ENCODE results near the gene ERC2.

The ERC2 gene

DNA sequence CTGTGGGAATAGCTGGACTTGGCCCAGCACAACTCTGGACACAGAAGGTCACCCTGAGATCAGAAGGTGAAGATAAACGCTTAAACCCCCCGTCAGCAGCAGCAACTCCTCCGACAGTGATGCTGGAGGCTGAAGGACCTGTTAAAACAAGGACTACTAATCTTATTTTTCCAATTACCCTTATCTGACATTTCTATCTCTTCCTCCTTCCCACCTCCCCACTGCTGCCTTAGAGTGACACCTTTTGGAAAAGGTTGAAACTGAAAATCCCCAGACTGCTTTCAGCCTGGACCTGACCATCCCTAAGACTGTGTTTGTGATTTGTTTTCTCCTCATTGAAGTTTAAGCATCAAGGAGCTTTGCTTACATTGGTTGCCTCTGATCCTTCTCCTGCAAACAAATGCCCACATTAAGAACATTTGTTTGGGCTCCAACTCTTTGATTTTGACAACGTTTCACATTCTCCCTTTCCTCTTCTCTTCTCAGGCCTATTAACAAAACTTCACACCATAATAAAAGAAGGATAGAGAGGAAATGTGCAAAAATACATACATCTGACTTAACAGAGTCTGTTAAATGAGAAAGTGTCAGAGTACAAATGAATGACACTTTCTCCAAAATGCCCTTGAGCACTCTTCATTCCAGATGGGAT, 570.6 kb downstream of the ERC2 start:
- H3K4me1 Mint-ChIP-seq, result no peaks in the 10 kb centered on the region
- peaks cover 3% of the 10 kb centered on the region for H3K9me3 Mint-ChIP-seq
- H3K4me3 Mint-ChIP-seq, result no peak overlapping the region
- H3K36me3 Mint-ChIP-seq, result no peaks in the 10 kb centered on the region
- DNase-seq (ENCODE audit: low spot score in 2 of 2) (no peak), ATAC-seq (ENCODE audit: low read depth) (no peak)
- no peaks in the 10 kb centered on the region for H3K27me3 Mint-ChIP-seq
- no peak overlapping the region for H3K27ac Mint-ChIP-seq

DNA sequence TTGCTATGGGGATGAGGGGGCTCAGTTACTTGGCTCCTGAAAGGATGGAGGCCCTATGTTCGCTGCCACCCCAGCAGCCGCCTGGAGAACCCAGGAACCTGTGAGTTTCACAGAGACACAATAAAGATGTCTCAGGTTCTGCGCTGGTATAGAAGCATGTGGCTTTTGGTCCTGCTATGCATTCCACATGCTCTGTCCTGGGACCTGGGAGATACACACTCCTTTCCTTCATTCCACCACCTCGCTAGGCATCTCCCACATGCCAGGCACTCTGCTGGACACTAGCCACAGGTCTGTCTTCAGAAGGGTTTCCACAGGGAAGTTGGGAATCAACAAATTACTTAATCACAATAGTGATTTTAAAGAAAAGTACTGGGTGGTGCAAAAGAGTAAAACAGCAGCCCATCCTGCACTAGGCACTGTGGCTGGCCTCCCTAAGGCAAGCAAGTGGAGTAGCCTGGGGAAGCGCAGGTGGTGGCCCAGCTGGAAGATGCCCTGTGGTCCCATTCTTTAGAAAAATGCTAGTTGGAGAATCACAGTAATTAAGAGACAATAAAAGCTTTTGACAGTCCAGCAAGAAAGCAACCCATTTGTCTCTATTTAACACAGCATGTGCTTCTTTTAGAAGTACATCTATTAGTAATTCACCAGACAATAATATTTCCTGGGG, 572.2 kb downstream of the ERC2 start:
- H3K4me1 Mint-ChIP-seq, result no peaks in the 10 kb centered on the region
- H3K9me3 Mint-ChIP-seq, result peaks cover 3% of the 10 kb centered on the region

DNA sequence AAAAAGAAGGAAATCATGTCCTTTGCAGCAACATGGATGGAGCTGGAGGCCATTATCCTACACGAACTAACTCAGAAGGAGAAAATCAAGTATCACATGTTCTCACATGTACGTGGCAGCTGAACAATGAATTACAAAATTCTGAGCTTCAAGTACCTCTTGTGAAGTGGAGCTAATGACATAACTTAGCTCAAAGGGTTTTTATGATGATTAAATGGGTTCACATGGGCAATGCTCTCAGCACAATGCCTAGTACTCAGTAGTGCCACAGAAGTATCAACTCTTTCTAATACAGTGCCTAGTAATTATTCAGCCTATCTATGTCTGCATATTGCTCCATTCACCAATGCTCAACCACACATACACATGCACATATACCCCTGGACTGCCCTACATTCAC, 573.7 kb downstream of the ERC2 start:
- no peak overlapping the region for H3K27ac Mint-ChIP-seq
- no peak overlapping the region for H3K4me3 Mint-ChIP-seq
- H3K27me3 Mint-ChIP-seq, result no peaks in the 10 kb centered on the region
- H3K9me3 Mint-ChIP-seq, result peaks cover 3% of the 10 kb centered on the region
- ATAC-seq (ENCODE audit: low read depth), result no peak
- no peak for DNase-seq (ENCODE audit: low spot score in 2 of 2)
- H3K36me3 Mint-ChIP-seq, result no peaks in the 10 kb centered on the region
- no peaks in the 10 kb centered on the region for H3K4me1 Mint-ChIP-seq

More for the DNA sequence above, 572.2 kb downstream of the ERC2 start:
- Mint-ChIP-seq H3K36me3 (no peaks in the 10 kb centered on the region), H3K27me3 (no peaks in the 10 kb centered on the region), H3K4me3 (no peak overlapping the region), H3K27ac (no peak overlapping the region)
- no peak for DNase-seq (ENCODE audit: low spot score in 2 of 2)
- ATAC-seq (ENCODE audit: low read depth), result no peak

DNA sequence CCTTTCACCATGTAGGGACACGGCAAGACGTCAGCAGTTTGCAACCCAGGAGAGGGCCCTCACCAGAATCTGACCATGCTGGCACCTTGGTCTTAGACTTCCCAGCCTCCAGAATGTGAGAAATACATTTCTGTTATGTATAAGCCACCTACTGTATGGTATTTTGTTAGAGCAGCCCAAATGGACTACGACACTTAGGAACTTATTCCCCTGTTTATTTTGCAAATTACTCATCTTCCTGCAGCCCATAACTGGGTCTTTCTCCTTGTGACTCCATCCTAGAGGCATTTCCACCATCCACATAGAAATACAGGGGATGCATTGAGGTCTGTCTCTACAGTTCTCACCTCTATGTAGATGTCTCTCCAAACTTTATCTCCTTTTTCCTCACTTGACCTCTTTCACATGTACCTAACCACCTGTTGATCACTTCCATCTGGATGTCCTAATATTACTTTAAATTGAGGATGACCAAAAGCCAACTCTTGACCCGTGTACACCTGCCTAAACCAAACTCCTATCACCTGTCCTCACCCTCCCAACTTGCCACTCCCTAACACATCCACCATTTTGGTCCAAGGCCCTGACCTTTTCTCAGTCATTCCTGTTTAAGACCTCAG, 575.1 kb downstream of the ERC2 start:
- DNase-seq (ENCODE audit: low spot score in 2 of 2) (no peak), ATAC-seq (ENCODE audit: low read depth) (no peak)
- H3K9me3 Mint-ChIP-seq, result peaks cover 3% of the 10 kb centered on the region
- H3K4me3 Mint-ChIP-seq, result no peak overlapping the region
- H3K27ac Mint-ChIP-seq, result no peak overlapping the region
- no peaks in the 10 kb centered on the region for H3K27me3 Mint-ChIP-seq
- no peaks in the 10 kb centered on the region for H3K36me3 Mint-ChIP-seq
- no peaks in the 10 kb centered on the region for H3K4me1 Mint-ChIP-seq

DNA sequence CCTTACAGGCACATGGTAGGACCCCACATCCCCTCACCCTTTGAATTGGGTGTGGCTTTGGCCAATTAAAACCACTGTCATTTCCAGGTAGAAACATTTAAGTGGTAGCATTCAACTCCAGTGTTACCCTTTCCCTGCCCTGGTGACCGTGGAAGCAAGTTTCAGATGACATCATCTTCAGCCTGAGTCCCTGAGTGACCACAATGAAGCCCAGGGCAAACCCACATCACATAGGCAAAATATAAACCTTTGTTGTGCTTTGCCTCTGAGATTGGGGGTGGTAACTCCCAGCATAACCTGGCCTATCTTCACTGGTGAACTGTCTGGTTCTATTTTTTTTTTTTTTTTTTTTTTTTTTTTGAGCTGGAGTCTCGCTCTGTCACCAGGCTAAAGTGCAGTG, 577.2 kb downstream of the ERC2 start:
- no peak for ATAC-seq (ENCODE audit: low read depth)
- Mint-ChIP-seq H3K27ac (no peak overlapping the region), H3K9me3 (peaks cover 3% of the 10 kb centered on the region)

DNA sequence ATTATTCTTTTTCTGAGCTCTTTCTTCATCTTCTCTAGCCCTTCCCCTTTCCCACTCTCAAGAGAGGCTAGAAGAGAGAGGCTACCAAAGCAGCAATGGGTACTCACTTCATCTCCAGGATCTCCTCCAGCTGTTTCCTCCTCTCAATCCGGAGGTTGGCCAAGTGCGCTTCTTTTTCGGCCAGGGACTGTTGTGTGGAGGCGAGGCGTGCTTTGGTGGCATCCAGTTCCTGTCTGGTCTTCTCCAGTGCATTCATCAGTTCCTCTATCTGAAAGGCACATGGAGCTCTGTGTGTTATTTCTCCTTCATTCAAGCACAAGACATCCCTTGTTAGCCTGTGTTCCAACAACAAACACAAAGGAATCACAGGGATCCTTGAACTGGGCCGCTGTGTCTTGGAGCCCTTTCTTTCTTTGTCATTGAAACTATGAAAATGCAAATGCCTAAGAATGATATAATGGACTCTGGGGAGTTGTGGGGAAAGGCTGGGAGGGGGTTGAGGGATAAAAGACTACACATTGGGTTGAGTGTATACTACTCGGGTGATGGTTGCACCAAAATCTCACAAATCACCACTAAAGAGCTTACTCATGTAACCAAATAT, 579.9 kb downstream of the ERC2 start:
- no peaks in the 10 kb centered on the region for H3K36me3 Mint-ChIP-seq
- no peak overlapping the region for H3K4me3 Mint-ChIP-seq
- H3K9me3 Mint-ChIP-seq, result no peaks in the 10 kb centered on the region
- no peak overlapping the region for H3K27ac Mint-ChIP-seq
- DNase-seq (ENCODE audit: low spot score in 2 of 2) (no peak), ATAC-seq (ENCODE audit: low read depth) (no peak)
- no peaks in the 10 kb centered on the region for H3K4me1 Mint-ChIP-seq
- H3K27me3 Mint-ChIP-seq, result no peaks in the 10 kb centered on the region

More for the DNA sequence above, 577.2 kb downstream of the ERC2 start:
- DNase-seq (ENCODE audit: low spot score in 2 of 2), result no peak
- no peaks in the 10 kb centered on the region for H3K27me3 Mint-ChIP-seq
- no peaks in the 10 kb centered on the region for H3K4me1 Mint-ChIP-seq
- H3K36me3 Mint-ChIP-seq, result no peaks in the 10 kb centered on the region
- H3K4me3 Mint-ChIP-seq, result no peak overlapping the region

DNA sequence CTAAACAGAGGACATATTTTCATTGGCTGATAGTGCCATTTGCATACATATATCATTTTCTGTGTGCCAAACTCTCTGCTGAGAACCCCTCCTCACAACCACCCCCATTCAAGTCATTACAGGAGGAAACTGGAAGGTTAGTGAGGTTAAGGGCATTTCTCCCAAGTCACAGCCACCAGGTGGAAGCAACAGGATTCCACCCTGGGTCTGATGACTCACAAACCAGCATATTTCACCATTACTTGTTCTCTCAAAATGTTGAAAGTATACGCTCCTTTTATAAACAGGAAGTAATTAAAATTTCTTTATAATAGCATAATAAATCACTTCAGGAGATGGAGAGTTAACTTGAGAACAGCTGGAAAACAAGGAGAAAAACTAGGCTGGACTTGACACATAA, 582.5 kb downstream of the ERC2 start:
- H3K4me3 Mint-ChIP-seq, result no peak overlapping the region
- H3K36me3 Mint-ChIP-seq, result no peaks in the 10 kb centered on the region
- H3K27me3 Mint-ChIP-seq, result no peaks in the 10 kb centered on the region

DNA sequence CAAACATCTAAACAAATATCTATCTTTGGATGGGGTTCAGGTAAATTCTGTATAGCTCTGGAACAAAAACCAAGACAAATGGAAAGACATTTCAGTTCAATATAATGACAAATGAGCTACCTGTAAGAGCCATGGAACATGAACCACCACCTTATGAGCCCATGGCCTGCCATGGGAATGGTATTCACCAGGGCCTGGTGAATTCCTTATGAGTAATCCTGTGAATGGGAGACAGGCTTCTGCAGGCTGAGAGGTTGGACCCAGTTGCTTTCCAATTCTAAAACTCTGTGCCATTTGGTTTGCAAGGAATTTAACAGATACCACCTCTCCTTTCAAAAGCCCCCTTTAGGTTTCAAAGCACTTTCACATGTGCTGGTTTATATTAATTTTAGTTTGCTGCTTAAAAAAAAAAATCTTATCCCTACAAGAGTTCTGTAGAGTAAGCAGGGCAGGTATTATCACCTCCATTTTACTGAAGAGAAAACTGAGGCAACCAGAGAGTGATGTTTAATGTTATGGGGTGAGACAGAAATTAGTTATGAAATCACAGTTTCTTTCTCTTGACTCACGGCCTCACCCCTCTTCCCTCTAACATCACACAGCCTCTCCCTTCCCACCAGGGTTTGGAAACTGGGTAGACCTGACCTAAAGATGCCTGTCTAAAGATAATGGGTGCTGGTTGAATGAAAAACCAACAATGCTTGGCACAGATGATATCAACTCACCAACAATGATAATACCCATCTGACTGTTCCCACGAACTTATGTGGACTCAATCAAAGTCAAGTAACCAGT, 583.6 kb downstream of the ERC2 start:
- H3K9me3 Mint-ChIP-seq, result no peaks in the 10 kb centered on the region
- H3K27ac Mint-ChIP-seq, result no peak overlapping the region
- H3K27me3 Mint-ChIP-seq, result no peaks in the 10 kb centered on the region
- no peak overlapping the region for H3K4me3 Mint-ChIP-seq
- no peaks in the 10 kb centered on the region for H3K4me1 Mint-ChIP-seq
- ATAC-seq (ENCODE audit: low read depth) (no peak), DNase-seq (ENCODE audit: low spot score in 2 of 2) (no peak)
- no peaks in the 10 kb centered on the region for H3K36me3 Mint-ChIP-seq

More for the DNA sequence above, 582.5 kb downstream of the ERC2 start:
- Mint-ChIP-seq H3K27ac (no peak overlapping the region), H3K4me1 (no peaks in the 10 kb centered on the region), H3K9me3 (no peaks in the 10 kb centered on the region)
- DNase-seq (ENCODE audit: low spot score in 2 of 2) (no peak), ATAC-seq (ENCODE audit: low read depth) (no peak)

DNA sequence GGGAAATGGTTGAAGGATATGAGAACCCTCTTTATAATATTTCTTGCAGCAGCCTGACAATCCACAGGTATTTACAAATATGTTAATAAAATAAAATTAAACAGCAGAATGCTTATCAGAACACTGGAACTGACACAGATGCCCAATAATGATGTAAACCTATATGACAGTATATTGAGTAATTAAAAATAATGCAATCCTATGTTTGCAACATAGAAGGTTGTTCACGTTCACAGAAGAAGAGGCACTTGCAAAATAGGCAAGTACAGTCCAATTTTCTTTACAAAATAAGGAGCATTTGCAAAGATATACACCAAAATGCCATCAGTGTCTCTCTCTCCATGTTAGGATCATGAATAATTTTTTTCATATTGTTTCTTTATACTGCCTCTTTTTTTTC, 584.2 kb downstream of the ERC2 start:
- no peaks in the 10 kb centered on the region for H3K4me1 Mint-ChIP-seq
- H3K27me3 Mint-ChIP-seq, result no peaks in the 10 kb centered on the region
- no peak overlapping the region for H3K4me3 Mint-ChIP-seq
- DNase-seq (ENCODE audit: low spot score in 2 of 2) (no peak), ATAC-seq (ENCODE audit: low read depth) (no peak)
- H3K27ac Mint-ChIP-seq, result no peak overlapping the region
- no peaks in the 10 kb centered on the region for H3K36me3 Mint-ChIP-seq
- no peaks in the 10 kb centered on the region for H3K9me3 Mint-ChIP-seq

DNA sequence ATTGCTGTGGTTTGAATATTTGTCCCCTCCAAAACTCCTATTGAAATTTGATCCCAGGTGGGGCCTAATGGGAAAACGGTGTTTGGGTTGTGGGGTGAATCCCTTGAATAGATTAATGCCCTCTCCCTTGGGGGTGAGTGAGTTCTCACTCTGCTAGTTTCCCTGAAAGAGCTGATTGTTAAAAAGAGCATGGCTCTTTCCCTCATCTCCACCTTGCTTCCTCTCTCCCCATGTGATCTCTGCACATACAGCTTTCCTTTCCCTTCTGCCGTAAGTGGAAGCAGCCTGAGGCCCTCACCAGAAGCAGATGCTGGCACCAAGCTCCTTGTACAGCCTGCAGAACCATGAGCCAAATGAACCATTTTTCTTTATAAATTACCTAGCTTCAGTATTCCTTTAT, 586.3 kb downstream of the ERC2 start:
- Mint-ChIP-seq H3K4me1 (no peaks in the 10 kb centered on the region), H3K27ac (no peak overlapping the region), H3K4me3 (no peak overlapping the region), H3K36me3 (no peaks in the 10 kb centered on the region), H3K9me3 (no peaks in the 10 kb centered on the region), H3K27me3 (no peaks in the 10 kb centered on the region)
- no peak for ATAC-seq (ENCODE audit: low read depth)
- no peak for DNase-seq (ENCODE audit: low spot score in 2 of 2)

DNA sequence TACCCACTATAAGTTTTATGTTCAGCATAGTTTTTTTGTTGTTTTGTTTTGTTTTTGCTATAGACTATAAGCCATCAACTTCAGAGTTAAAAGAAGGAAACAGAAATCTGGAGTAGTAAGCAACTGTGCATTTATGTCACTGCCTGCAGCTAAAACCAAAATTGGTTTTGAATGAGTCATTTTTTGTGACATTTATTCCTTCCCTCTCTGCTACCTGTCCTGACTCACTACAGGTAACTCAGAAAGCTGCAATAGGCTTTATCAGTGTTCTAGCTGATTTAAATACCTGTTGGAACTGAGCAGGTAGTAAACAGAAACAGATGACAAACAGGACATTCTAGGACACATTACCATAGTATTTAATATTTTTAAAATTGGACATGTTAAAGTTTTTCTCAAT, 587.9 kb downstream of the ERC2 start:
- DNase-seq (ENCODE audit: low spot score in 2 of 2), result no peak
- H3K27ac Mint-ChIP-seq, result no peak overlapping the region
- no peak overlapping the region for H3K4me3 Mint-ChIP-seq
- H3K4me1 Mint-ChIP-seq, result no peaks in the 10 kb centered on the region
- H3K27me3 Mint-ChIP-seq, result no peaks in the 10 kb centered on the region
- H3K36me3 Mint-ChIP-seq, result no peaks in the 10 kb centered on the region
- no peaks in the 10 kb centered on the region for H3K9me3 Mint-ChIP-seq
- ATAC-seq (ENCODE audit: low read depth), result no peak

DNA sequence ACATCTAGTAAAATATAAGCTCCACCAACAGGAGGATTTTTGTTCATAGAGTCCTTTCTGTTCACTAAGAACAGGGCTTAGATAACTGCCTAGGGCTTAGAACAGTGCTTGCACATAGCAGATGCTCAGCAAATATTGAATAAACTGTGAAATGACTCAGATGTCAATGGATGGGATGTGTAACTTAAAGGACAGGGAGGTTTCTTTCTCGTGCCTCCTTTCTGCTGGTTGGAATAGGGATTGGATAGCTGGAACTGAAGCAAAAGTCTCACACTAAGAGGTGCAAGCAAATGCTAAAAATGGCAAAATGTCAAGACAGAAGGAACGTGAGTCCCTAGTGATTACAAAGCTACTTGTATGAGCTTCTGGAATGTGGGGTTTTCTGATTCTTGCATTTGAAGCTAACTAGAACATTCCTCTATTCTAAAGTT, 588.4 kb downstream of the ERC2 start:
- Mint-ChIP-seq H3K27ac (no peak overlapping the region), H3K4me1 (no peaks in the 10 kb centered on the region), H3K27me3 (no peaks in the 10 kb centered on the region), H3K36me3 (no peaks in the 10 kb centered on the region), H3K9me3 (no peaks in the 10 kb centered on the region), H3K4me3 (no peak overlapping the region)
- DNase-seq (ENCODE audit: low spot score in 2 of 2) (no peak), ATAC-seq (ENCODE audit: low read depth) (no peak)

DNA sequence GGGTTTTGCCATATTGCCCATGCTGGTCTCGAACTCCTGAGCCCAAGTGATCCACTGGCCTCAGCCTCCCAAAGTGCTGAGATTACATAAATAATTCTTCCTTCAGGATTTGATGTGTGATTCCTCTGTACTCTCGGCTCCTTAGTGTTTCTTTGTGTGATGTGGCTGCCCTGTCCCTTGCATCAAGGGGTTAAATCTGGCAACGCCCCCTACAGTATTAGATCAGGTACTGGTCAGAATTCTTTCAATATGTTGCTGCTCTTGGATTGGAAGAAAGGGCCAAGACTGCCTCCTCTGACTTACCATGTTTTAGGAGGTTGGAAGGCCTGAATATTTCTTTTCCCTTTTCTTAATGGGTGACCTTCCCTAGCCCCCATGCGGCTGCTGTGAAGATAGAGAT, 590.6 kb downstream of the ERC2 start:
- H3K4me3 Mint-ChIP-seq, result no peak overlapping the region
- H3K27me3 Mint-ChIP-seq, result no peaks in the 10 kb centered on the region
- H3K27ac Mint-ChIP-seq, result no peak overlapping the region
- no peak for DNase-seq (ENCODE audit: low spot score in 2 of 2)
- ATAC-seq (ENCODE audit: low read depth), result no peak
- H3K36me3 Mint-ChIP-seq, result no peaks in the 10 kb centered on the region
- H3K9me3 Mint-ChIP-seq, result no peaks in the 10 kb centered on the region
- no peaks in the 10 kb centered on the region for H3K4me1 Mint-ChIP-seq

DNA sequence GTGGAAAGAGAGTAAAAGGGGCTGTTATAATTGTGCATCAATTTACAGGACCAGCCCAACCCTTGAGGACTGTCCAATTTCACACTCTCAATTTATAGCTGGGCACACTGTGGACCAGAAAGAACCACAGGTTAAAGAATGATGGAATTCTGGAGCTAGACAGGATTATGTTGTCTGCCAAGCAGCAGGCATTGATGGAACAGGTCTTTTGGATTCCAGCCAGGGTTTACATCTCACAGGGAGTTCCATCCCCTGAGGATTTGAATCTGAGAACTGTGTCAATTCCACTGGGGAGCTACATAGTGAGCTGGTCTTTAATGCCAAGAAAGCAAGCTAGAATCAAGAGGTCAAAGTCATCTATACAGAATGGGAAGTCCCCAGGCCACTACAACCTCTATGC, 591.7 kb downstream of the ERC2 start:
- H3K9me3 Mint-ChIP-seq, result no peaks in the 10 kb centered on the region
- no peaks in the 10 kb centered on the region for H3K36me3 Mint-ChIP-seq
- ATAC-seq (ENCODE audit: low read depth), result no peak
- H3K27ac Mint-ChIP-seq, result no peak overlapping the region
- no peaks in the 10 kb centered on the region for H3K27me3 Mint-ChIP-seq
- no peak for DNase-seq (ENCODE audit: low spot score in 2 of 2)
- H3K4me1 Mint-ChIP-seq, result no peaks in the 10 kb centered on the region
- no peak overlapping the region for H3K4me3 Mint-ChIP-seq
